ENCODE data around the gene SLC35F3.

Gene SLC35F3

GRCh38 chr1:234320069-234320468, 415.6 kb downstream of the SLC35F3 start:
- Histone ChIP-seq H3K4me2 (ENCODE audit: low read depth, low read length, poor library complexity, severe bottlenecking) (no peak overlapping the region), H3F3A (ENCODE audit: insufficient read depth) (no peaks in the 10 kb centered on the region), H3K9ac (ENCODE audit: low read length) (no peak overlapping the region), H3K4me3 (ENCODE audit: insufficient read depth, low read length, poor library complexity, severe bottlenecking) (no peak overlapping the region), H3K9me2 (replicated peaks; ENCODE audit: insufficient read depth, low read length) (no peaks in the 10 kb centered on the region), H4K20me1 (ENCODE audit: low read depth, low read length) (no peaks in the 10 kb centered on the region), H3K27me3 (ENCODE audit: low read length) (no peaks in the 10 kb centered on the region), H3K36me3 (ENCODE audit: low read length) (no peaks in the 10 kb centered on the region), H2AFZ (ENCODE audit: low read depth, low read length, severe bottlenecking) (no peak overlapping the region), H3K9me3 (ENCODE audit: insufficient read depth, low read length) (no peaks in the 10 kb centered on the region), H3K27ac (ENCODE audit: low read depth, low read length) (no peak overlapping the region), H3K79me2 (ENCODE audit: insufficient read depth, low read length) (no peaks in the 10 kb centered on the region)
- no peak for TF ChIP-seq EZH2phosphoT487 (conservative IDR thresholded peaks at IDR 0.05; ENCODE audit: low read length)
- no peak for TF ChIP-seq CTCF (IDR thresholded peaks at IDR 0.05; ENCODE audit: insufficient read depth, low read length, poor library complexity, severe bottlenecking)

GRCh38 chr1:234320549-234320948, 416.1 kb downstream of the SLC35F3 start:
- Histone ChIP-seq H3F3A (ENCODE audit: insufficient read depth) (no peaks in the 10 kb centered on the region), H3K27ac (ENCODE audit: low read depth, low read length) (no peak overlapping the region), H3K9me3 (ENCODE audit: insufficient read depth, low read length) (no peaks in the 10 kb centered on the region), H3K9me2 (replicated peaks; ENCODE audit: insufficient read depth, low read length) (no peaks in the 10 kb centered on the region), H3K79me2 (ENCODE audit: insufficient read depth, low read length) (no peaks in the 10 kb centered on the region), H4K20me1 (ENCODE audit: low read depth, low read length) (no peaks in the 10 kb centered on the region), H3K4me2 (ENCODE audit: low read depth, low read length, poor library complexity, severe bottlenecking) (no peak overlapping the region), H3K9ac (ENCODE audit: low read length) (no peak overlapping the region), H3K27me3 (ENCODE audit: low read length) (no peaks in the 10 kb centered on the region), H3K36me3 (ENCODE audit: low read length) (no peaks in the 10 kb centered on the region), H3K4me3 (ENCODE audit: insufficient read depth, low read length, poor library complexity, severe bottlenecking) (no peak overlapping the region), H2AFZ (ENCODE audit: low read depth, low read length, severe bottlenecking) (no peak overlapping the region)
- no peak for TF ChIP-seq EZH2phosphoT487 (conservative IDR thresholded peaks at IDR 0.05; ENCODE audit: low read length)
- no peak for TF ChIP-seq CTCF (IDR thresholded peaks at IDR 0.05; ENCODE audit: insufficient read depth, low read length, poor library complexity, severe bottlenecking)

DNA sequence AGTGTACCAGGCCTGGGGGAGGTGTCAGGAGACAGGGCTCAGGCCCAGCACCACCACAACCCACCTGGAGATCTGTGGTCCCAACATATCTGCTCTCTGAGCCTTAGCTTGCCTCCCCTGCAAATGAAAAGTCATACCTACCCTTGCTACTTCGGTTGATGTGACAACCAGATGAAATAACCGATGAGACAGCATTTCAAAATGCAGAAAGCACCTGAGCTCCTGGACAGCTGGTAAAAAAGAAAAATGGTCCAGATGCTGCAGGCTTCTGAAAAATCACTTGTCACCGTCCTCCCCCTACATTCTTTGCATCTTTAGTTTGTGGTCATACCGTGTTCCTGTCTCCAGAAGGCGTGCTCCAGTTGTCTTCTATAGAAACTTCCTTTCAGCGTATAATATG, 416.8 kb downstream of the SLC35F3 start:
- Histone ChIP-seq H2AFZ (ENCODE audit: low read depth, low read length, severe bottlenecking) (no peak overlapping the region), H3K27me3 (ENCODE audit: low read length) (no peaks in the 10 kb centered on the region), H3K27ac (ENCODE audit: low read depth, low read length) (no peak overlapping the region)

More for the DNA sequence above, 416.8 kb downstream of the SLC35F3 start:
- TF ChIP-seq EZH2phosphoT487 (conservative IDR thresholded peaks at IDR 0.05; ENCODE audit: low read length) (no peak), CTCF (IDR thresholded peaks at IDR 0.05; ENCODE audit: insufficient read depth, low read length, poor library complexity, severe bottlenecking) (no peak)
- H3K36me3 ChIP-seq (ENCODE audit: low read length), result no peaks in the 10 kb centered on the region
- H4K20me1 ChIP-seq (ENCODE audit: low read depth, low read length), result no peaks in the 10 kb centered on the region
- no peaks in the 10 kb centered on the region for H3K9me2 ChIP-seq (replicated peaks; ENCODE audit: insufficient read depth, low read length)
- no peak overlapping the region for H3K4me3 ChIP-seq (ENCODE audit: insufficient read depth, low read length, poor library complexity, severe bottlenecking)
- no peaks in the 10 kb centered on the region for H3K9me3 ChIP-seq (ENCODE audit: insufficient read depth, low read length)
- no peaks in the 10 kb centered on the region for H3K79me2 ChIP-seq (ENCODE audit: insufficient read depth, low read length)
- H3K4me2 ChIP-seq (ENCODE audit: low read depth, low read length, poor library complexity, severe bottlenecking), result no peak overlapping the region
- no peak overlapping the region for H3K9ac ChIP-seq (ENCODE audit: low read length)
- no peaks in the 10 kb centered on the region for H3F3A ChIP-seq (ENCODE audit: insufficient read depth)
